ENCODE data around the gene ZNRF2. TPM values are rescaled to one million over a fixed set of nuclear protein-coding genes. Genes with fewer than 3 reads are reported as not detected.

The ZNRF2 gene
- total and polyA plus RNA-seq, 2 of the 4 experiments (the other 2 are of a cell fraction) = 0.31 to 0.54 TPM

DNA sequence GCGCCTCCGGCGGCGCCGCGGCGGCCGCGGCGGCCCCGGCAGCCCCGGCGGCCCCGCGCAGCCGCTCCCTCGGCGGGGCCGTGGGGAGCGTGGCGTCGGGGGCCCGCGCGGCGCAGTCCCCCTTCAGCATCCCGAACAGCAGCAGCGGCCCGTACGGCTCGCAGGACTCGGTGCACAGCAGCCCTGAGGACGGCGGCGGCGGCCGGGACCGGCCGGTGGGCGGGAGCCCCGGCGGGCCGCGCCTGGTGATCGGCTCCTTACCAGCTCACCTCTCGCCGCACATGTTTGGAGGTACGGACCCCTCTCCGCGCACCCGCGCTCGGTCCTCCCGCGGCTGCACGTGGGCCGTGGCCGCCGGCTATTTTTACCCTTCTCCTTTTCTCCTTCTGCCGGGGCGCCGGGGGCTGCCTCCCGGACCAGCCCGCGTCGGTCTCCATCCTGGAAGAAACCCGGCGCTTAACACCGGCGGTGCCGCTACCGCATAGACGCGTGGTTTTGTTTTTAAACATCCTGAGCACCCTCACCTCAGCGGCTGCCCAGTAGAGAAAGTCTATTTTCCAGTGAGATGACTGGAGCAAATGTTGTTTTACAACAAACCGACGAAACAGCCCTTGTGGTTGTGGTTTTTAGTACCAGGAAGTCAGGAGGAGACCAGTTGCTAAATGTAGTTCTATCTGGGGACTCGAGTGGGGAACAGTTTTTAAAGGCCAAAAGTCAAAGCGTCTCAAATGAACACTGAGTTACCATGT, 1.3 kb downstream of the ZNRF2 start (continued):
- no peak for TF ChIP-seq MXI1 (IDR thresholded peaks at IDR 0.05; ENCODE audit: borderline replicate concordance, low read depth, low read length)

DNA sequence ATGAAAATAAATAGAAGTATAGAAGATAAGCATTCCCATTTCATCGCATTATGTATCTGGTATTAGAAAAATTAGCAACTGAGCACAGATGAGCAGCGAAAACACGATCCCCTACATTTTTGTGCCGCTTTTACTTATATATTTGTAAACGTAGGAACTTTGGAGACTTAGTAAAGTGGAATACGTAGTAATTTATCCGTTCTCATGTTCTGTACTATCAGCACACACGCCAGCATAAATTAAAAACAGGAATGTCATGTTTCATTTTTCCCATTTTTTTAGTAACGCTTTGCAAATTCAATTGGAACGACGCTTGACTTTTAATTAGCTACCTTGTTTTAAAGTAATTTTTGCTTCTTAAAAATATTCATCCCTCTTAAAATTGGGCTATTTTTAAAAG, 2.4 kb downstream of the ZNRF2 start:
- dilution Hi-C loops (cut with HindIII; ENCODE audit: low sequenced_read_pairs, unreplicated experiment) (no loop called here), in situ Hi-C loops (cut with MboI; ENCODE audit: low sequenced_read_pairs) (no loop called here), intact Hi-C loops (cut with micrococcal nuclease) (loop anchor here (5.0 kb wide), 1 partner anchor 61 kb away; no protein-coding TSS in a partner anchor)
- Histone ChIP-seq H3K9me1 (ENCODE audit: insufficient read depth, low read length) (peaks cover 3% of the 10 kb centered on the region; the same call in 1 of the 2 replicates), H4K8ac (ENCODE audit: low read depth in 2 of 2, low read length in 2 of 2) (no peak overlapping the region), H3K4me2 (ENCODE audit: low read depth, low read length) (no peak overlapping the region), H3K27me3 (ENCODE audit: control insufficient read depth, insufficient read depth, low read length) (no peaks in the 10 kb centered on the region), H3K18ac (ENCODE audit: low read depth, low read length) (no peak overlapping the region), H4K20me1 (ENCODE audit: insufficient read depth, low read length) (no peaks in the 10 kb centered on the region), H3K23ac (ENCODE audit: low read depth, low read length) (no peak overlapping the region), H3K9ac (ENCODE audit: low read depth, low read length) (no peak overlapping the region), H4K91ac (ENCODE audit: insufficient read depth, low read depth, low read length) (no peak overlapping the region), H3K4ac (ENCODE audit: low read depth, low read length) (no peak overlapping the region), H3K4me1 (ENCODE audit: control insufficient read depth, insufficient read depth, low read length) (no peaks in the 10 kb centered on the region), H2BK5ac (ENCODE audit: low read depth, low read length, poor library complexity, severe bottlenecking) (no peak overlapping the region), H2BK15ac (ENCODE audit: low read depth, low read length) (no peak overlapping the region), H3K36me3 (ENCODE audit: control insufficient read depth, insufficient read depth, low read length) (no peaks in the 10 kb centered on the region), H4K5ac (ENCODE audit: low read depth, low read length) (no peak overlapping the region), H3K27ac (ENCODE audit: insufficient read depth, low read length) (no peak overlapping the region), H3K79me1 (ENCODE audit: low read depth in 1 of 2, low read length in 2 of 2) (peaks cover 0 to 2% of the 10 kb centered on the region in 2 experiments; a peak in 1 of 4 replicates), H2AK9ac (replicated peaks; ENCODE audit: low read depth, low read length, poor library complexity) (no peak overlapping the region), H3K9me3 (ENCODE audit: control insufficient read depth, insufficient read depth, low read length) (no peaks in the 10 kb centered on the region), H2BK120ac (ENCODE audit: low read depth, low read length) (no peak overlapping the region), H2AK5ac (ENCODE audit: low read depth, low read length) (no peak overlapping the region), H3K4me3 (ENCODE audit: insufficient read depth, low read depth, low read length) (no peak overlapping the region), H2BK20ac (ENCODE audit: low read depth, low read length) (no peak overlapping the region), H3K14ac (replicated peaks; ENCODE audit: low read depth, low read length) (no peak overlapping the region), H3K56ac (ENCODE audit: extremely low read depth, insufficient read depth, low read length) (no peak overlapping the region), H2AFZ (replicated peaks; ENCODE audit: low read length, poor library complexity) (no peak overlapping the region)
- POLR2A ChIA-PET (ENCODE audit: unreplicated experiment) = no interaction called here
- no CpG with 5 or more reads among the region's 11 CpGs for WGBS, 2 experiments (ENCODE audit: extremely low coverage in 2 of 2, insufficient read length in 1 of 2)
- no TSS peak for BruUV-seq (replicated peaks)
- DNase-seq (no peak), ATAC-seq (ENCODE audit: low read depth) (no peak)
- CTCF ChIA-PET = no interaction called here
- TF ChIP-seq RAD21 (IDR thresholded peaks at IDR 0.05; ENCODE audit: low read length) (no peak), SMC3 (IDR thresholded peaks at IDR 0.05; ENCODE audit: low read depth, low read length) (no peak), MAFK (IDR thresholded peaks at IDR 0.05; ENCODE audit: low read depth, low read length) (no peak), BHLHE40 (IDR thresholded peaks at IDR 0.05; ENCODE audit: low read depth, low read length) (no peak), POLR2A (IDR thresholded peaks at IDR 0.05; ENCODE audit: low read depth, low read length) (no peak), MXI1 (IDR thresholded peaks at IDR 0.05; ENCODE audit: borderline replicate concordance, low read depth, low read length) (no peak), CHD1 (IDR thresholded peaks at IDR 0.05; ENCODE audit: low read depth, low read length) (no peak), FOS (IDR thresholded peaks at IDR 0.05; ENCODE audit: low read depth, low read length) (no peak), CEBPB (IDR thresholded peaks at IDR 0.05; ENCODE audit: low read depth, low read length) (no peak), RFX5 (IDR thresholded peaks at IDR 0.05; ENCODE audit: low read depth, low read length) (no peak), RCOR1 (IDR thresholded peaks at IDR 0.05; ENCODE audit: insufficient replicate concordance, low read length) (no peak)
- TF ChIP-seq, protein P1, sequence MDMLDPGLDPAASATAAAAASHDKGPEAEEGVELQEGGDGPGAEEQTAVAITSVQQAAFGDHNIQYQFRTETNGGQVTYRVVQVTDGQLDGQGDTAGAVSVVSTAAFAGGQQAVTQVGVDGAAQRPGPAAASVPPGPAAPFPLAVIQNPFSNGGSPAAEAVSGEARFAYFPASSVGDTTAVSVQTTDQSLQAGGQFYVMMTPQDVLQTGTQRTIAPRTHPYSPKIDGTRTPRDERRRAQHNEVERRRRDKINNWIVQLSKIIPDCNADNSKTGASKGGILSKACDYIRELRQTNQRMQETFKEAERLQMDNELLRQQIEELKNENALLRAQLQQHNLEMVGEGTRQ (IDR thresholded peaks at IDR 0.05; ENCODE audit: low read depth, low read length) = no peak
- TF ChIP-seq, protein P2, sequence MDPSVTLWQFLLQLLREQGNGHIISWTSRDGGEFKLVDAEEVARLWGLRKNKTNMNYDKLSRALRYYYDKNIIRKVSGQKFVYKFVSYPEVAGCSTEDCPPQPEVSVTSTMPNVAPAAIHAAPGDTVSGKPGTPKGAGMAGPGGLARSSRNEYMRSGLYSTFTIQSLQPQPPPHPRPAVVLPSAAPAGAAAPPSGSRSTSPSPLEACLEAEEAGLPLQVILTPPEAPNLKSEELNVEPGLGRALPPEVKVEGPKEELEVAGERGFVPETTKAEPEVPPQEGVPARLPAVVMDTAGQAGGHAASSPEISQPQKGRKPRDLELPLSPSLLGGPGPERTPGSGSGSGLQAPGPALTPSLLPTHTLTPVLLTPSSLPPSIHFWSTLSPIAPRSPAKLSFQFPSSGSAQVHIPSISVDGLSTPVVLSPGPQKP (IDR thresholded peaks at IDR 0.05; ENCODE audit: borderline replicate concordance, low read depth, low read length) = no peak

Measured in IMR-90 (cell line).